LHCN-M2 (cell line): Measurements from ENCODE around the gene CTSW. TPM values are rescaled to one million over a fixed set of nuclear protein-coding genes. Genes with fewer than 3 reads are reported as not detected.

Experiments
- DNase-seq: peaks from one replicate; pipeline ENCODE4 v3.0.0-alpha.2; 2012; ENCODE audit warnings: low read depth
- total RNA-seq: library from RNA; depleted of rRNA; stranded (reverse); fragments of >200 nt; gene quantifications from 2 replicates; pipeline ENCODE4 v1.2.3, GENCODE V29; 2014

Gene CTSW
- total RNA-seq, 1 experiment from 2014 or later: 0.40 TPM

DNA sequence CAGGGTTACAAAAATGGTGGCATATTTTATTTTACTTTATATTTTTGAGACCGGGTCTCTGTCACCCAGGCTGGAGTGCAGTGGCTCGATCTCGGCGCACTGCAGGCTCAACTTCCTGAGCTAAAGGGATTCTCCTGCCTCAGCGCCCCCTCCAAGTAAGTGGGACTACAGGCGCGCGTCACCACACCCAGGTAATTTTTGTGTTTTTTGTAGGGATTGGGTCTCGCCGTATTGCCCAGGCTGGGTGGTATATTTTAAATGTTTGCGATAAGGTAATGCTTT lies 21.2 kb downstream of the CTSW start:
- no peak for DNase-seq

DNA sequence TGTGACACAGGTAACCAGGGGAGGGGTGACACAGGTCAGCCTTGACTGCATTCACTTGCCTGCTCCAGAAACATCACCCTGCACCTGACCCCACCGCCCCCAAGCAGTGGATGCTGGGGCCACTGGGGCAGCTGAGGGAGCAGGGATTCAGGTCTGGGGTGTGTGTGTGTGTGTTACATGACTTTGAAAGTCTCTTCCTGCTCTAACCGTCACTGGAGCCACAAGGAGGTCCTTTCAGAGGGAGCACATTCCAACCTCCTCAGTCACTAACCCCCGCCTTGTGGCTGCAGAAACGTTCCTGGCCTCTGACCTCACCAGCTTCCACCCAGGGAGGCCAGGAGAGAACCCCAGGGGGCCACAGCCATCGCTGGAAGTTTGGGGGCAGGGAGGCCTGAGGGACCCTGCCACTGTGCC lies 23.4 kb downstream of the CTSW start:
- DNase-seq: peak; percentile 96

DNA sequence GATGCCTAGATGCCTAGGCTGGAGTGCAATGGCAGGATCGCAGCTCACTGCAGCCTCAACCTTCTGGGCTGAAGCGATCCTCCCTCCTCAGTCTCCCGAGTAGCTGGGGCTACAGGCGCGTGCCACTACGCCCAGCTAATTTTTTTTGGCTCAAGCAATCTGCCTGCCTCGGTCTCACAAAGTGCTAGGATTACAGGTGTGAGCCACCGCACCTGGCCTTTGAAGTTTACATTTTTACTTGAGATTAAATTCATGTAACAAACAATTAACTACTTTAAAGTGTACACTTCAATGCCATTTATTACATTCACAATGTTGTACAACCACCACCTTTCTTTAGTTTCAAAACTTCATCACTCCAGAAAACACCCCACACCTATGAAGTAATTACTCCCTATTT lies 24.1 kb downstream of the CTSW start:
- no peak for DNase-seq

DNA sequence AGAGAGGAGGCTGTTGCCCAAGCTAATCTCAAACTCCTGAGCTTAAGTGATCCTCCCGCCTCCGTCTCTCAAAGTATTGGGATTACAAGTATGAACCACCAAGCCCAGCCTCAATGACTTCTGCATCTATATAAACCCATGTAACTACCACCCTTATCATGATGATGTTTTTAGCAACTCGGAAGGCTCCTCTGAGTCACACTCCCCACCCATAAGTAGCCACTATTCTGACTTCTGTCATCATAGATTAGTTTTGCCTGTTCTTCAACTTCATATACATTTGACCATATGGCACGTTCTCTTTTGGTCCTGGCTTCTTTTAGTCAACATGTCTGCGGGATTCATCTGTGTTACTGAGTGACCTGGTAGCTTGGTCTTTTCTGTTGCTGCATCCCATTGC lies 27.0 kb downstream of the CTSW start:
- no peak for DNase-seq

DNA sequence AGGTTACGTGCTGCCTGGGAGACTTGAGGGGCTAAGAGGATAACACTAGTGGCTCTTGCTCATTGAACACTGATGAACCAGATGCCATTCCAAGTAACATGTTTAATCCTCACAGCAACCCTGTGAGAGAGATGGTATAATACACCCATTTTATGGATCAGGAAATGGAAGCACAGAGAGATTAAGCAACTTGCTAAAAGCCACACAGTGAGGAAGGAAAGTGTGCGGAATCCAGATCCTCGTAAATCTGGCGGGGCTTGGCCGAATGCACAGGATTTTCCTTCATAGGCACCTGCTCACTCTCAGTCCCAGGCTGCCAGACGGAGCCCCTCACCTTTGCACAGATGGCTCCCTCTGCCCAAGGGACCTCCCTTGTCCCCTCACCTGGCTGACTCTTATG lies 28.2 kb downstream of the CTSW start:
- DNase-seq: no peak

DNA sequence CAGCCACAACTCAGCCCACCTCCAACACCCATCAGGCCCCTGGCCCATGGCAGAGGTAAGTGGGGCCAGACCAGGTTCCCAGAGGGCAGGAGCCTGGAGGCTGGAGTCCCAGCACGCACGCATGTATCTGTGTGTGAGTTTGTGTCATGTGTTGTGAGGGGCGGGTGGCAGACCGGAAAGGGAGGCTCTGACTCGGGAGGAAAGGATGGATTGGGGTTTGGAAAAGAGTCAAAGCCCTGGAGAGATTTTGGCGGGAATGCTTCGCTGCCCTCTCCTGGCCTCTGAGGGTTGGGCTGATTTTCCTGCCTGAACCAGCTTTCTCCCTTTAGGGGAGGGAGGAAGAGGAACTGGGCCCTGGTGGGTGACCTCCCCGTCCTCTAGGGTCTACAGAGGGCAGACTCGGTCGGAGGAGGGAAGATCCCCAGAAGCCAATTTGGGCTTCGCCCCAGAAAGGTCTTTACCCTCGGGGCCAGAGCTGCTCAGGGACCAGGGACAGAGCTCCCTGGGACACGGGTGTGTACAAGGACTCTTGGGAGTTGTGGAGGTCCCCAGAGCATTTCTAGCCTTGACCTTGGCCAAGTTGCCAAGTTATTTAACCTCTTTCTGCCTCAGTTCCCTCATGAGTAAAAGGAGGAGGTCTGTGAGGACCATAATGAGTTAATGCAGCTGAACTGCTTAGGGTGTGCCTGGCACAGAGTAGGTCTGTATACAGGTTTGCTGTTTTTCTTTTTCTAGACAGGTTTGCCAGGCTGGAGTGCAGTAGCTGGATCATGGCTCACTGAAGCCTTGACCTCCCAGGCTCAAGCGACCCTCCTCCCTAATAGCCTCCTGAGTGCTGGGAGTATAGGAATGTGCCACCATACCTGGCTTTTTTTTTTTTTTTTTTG lies 32.3 kb downstream of the CTSW start:
- peak; percentile 97 for DNase-seq

DNA sequence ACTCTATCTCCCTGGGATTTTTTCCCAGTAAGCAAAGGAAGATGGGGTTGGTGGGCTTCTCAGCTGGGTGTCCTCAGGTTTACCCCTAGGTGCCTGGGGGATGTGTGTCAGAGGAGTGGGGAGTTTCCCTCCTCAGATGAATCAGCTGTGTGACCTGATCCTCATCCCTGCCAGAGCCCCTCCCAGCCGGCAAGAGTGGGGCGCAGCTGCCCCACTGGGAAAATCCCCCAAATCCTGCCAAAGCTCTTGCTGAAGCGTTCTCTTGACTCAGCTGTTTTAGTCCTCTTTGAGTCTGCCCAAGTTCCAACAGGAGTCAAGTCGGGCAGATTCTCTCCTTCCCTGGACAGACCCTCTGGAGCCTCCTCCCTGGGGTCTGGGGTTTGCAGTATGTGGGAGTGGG lies 33.2 kb downstream of the CTSW start:
- DNase-seq: peak; percentile 94

DNA sequence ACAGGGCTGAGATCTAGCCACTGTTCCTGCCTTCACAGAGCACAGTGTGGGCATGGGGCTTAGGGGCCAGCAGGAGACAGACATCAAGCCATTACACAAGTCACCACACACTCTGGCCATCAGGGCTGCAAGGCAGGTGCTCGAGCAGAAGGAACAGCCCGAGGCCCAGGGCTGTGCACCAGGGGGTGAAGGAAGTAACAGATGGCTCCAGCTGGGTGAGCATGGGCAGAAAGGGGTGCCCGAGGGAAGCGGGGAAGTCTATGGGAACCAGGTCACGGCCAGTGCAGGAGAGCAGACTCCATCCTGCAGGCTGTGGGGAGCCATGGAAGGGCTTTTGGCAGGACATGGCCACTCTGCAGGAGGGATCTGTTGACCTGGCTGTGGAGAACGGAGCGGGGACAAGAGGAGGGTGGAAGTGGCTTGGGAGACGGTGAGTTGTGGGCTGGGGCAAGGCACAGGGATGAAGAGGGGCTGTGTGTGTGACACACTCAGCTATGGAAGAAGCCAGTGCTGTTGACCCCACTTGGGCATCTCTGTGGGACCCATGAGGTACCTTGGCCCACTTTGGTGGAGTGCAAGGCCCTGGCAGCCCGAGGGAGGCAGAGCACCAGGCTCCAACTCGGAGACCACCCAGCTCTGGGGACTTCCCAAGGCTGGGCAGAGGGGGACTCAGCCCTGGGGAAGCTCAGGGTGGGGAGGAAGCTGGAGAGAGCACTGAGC lies 35.6 kb downstream of the CTSW start:
- peak; percentile 74 for DNase-seq

DNA sequence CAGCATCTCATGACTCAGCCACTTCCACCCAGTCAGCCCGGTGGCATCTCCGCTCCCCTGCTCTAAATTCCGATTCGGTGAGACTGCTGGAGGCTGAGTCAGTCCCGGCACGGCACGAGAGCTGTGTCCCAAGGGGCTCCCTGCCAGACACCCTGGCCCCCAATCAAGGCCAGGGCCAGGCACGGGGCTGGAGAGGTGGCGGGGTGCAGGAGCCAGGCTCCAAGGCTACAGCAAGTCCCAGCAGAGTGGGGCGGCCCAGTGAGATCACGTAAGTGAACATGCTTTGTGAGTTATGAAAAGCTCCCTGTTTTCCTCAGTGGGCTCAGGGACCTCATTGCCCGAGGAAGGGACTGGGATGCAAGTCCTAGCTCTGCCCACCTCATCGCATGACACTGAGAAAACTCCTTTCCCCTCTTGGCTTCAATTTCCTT lies 36.2 kb downstream of the CTSW start:
- DNase-seq: peak; percentile 99

DNA sequence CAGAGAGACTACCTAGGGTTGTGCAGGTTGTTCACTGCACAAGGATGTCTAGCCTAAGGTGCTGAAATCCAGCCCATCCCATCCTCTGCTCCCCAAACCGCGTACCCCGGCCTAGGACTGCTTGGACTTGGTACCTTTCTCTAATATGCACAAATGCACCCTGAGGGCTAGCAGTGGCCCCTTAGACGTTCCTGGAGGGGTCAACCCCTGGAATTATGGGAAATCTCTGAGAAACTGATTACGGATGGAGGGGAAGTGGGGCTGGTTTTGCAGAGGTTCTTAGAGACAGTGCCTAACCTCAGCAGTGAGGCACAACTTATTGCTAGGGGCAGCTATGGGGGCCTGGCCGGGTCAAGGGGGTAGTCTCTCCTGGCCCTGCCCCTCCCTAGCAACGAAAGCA lies 36.8 kb downstream of the CTSW start:
- DNase-seq: no peak

DNA sequence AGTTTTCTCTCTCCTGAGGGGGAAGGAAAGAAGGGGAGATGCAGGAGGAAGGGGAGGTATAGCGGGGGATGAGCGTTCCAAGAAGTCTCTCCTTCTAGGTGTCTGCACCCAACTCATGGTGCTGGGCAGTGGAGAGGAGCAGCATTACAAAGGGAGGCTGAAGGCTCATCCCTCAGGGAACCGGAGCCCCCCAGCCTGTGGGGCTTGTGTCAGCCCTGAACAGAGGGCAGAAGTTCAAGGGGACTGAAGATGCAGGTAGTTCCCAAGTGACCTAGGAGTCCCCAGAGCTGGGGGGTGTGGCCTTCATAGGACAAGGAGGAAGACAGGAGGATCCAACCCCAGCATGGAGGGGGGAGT lies 37.4 kb downstream of the CTSW start:
- DNase-seq: no peak

DNA sequence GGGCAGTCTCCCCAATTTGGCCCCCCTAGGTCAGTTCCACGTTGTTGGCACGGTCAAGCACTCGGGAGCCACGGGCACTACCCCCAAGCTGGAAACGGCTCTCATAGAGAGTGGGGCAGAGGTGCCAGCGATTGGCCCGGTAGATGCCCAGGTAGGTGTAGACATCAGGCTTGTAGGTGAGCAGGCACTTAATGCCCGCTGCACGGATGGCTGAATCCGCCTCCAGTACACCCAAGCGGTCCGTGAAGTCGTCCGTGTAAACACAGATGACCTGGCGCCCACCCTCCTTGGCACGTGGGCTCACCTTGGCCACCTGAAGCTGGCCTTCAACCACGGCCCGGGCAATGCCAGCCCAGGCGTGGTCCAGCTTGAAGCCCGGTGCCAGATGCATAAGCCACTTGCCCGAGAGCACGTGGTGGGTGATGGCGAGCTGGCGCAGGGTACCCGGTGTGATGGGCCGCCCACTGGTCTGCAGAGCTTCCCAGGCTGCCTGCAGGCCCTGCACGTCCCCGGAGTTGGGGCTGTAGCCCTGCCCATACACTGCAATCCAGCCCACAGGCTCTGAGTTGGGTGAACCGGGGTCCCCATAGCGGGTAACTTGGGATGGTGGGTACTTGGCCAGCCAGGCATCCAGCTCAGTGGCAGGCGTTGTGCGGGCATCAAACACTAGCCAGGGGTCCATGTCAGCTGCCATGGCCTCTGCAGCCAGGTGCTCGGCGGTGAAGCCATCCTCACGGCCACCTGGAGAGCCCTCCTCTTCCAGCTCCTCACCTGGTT lies 38.0 kb downstream of the CTSW start:
- DNase-seq: peak; percentile 57

DNA sequence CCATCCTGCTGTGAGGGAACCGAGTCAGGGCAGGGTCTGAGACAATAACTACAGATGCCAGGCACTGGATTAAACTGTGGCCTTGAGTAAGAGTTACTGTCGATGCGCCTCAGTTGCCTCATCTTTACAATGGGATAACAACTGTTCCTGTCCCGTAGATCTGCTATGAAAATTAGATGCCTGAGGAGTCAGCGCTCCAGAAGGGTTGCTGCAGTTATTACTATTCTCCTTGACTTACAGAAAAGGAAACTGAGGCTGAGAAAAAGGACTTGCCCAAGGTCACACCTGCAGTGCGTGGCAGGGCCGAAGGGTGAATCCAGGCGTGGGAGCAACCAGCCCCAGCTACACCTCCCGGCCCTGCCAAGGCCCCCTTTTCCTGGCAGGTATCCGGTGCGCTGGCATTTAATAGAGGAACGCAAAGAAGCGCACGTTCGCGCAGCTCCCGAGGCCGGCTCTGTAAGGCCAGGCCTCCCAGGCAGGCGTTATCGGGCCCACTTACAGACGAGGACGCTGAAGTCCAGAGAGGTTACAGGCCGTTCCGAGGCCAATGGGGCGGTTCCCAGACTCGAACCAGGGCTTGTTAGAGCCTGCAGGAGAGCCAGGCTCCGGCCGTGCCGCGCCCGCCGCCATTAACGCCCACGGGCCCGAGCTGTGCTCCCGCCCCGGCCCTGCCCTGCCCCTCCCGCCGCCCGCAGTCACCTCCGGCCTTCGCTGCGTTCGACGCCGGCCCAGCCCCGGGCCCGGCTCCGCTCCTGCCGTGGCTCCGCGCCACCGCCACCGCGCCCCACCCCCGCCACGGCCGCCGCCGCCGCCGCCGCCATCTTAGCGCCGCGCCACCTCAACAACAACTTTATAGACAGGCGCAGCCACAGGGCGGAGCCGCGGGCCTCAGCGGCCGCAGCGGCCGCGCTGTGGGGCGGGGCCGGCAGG lies 38.8 kb downstream of the CTSW start, which contains the start of gene C11orf68:
C11orf68 (minus strand) TSS at position 852 of the 930 bp plus-strand sequence; CDS start at position 821, 31 bp downstream.
- DNase-seq: peak; percentile 56

DNA sequence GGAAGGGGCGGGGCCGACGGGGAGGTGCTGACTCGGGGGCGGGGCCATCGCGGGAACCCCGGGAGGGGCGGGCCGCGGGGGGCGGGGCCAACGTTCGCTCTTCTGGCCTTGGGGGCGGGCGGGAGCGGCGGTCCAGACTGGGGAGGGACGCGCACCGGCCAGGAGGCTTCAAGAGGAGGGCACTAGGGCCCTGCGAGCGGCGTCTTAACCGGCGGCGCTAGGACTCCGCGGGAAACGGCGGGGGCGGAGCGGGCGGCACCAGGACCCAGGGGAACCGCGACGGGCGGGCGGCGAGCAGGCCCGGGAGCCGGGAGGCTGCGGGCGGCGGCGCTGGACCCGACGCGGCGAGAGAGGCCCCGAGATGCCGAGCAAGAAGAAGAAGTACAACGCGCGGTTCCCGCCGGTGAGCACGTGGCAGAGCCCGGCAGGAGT lies 39.5 kb downstream of the CTSW start, which contains the start of gene DRAP1:
DRAP1 (plus strand) TSS at position 286 of the 432 bp plus-strand sequence; CDS start at position 362, 76 bp downstream.
- peak; percentile 98 for DNase-seq

DNA sequence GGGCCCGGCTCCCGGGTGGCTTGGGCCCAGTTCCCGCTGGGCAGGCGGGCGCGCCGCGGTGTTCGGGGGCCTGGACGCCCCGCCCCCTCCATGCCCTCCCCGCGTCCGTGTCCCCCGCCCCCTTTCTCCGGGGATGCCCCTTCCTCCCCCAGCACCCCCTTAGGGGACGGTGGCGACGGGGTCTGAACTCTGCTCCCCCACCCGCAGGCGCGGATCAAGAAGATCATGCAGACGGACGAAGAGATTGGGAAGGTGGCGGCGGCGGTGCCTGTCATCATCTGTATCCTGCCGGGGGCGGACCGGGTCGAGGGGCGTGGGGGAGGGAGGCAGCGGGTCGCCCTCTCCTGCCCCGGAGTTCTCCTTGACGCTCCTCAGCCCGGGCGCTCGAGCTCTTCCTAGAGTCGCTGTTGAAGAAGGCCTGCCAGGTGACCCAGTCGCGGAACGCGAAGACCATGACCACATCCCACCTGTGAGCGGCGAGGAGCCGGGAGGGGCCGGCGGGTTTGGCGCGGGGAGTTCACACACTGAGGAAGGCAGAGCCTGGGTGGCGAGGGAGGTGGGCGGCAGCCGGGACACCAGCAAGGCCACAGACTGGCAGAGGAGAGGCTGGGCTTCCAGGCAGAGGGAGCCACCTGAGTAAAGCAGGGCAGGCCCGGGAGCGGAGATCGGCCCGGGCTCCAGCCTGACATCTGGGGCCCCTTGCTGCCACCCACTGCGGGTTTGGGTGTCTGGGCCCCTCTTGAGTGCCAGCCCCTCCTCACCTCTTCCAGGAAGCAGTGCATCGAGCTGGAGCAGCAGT lies 40.1 kb downstream of the CTSW start:
- DNase-seq: no peak

DNA sequence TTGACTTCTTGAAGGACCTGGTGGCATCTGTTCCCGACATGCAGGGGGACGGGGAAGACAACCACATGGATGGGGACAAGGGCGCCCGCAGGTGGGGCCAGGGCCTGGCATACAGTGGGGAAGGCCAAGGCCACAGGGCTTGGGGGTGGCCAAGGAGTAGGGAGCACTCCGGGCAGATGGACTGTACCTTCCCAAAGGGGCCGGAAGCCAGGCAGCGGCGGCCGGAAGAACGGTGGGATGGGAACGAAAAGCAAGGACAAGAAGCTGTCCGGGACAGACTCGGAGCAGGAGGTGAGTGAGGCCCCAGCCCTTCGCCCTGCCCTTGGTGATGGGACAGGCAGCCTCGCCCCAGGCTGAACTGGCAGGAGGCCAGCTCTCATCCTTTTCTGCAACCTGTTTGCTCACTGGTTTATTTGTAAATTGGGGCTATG lies 40.8 kb downstream of the CTSW start:
- DNase-seq: no peak

DNA sequence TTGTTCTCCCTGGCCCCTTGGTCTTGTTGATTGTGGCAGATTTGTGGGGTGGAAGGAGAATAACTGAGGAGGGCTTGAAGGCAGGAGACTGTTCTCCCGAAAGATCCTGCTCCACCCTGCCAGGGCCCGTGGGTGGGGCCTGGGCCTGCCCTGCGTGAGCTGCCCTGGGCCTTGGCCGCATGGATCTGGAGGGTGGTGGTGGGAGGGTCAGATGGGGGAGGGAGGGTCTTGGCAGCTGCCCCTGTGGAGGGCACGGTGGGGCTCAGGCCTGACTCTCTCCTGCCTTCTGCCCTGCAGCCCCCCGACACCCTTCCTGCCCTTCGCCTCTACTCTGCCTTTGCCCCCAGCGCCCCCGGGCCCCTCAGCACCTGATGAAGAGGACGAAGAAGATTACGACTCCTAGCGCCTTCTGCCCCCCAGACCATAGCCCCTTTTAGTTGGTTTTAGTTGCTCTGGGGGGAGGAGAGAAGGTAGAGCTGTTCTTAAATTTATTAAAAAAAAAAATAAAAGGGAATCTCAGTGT lies 41.5 kb downstream of the CTSW start:
- DNase-seq: no peak

DNA sequence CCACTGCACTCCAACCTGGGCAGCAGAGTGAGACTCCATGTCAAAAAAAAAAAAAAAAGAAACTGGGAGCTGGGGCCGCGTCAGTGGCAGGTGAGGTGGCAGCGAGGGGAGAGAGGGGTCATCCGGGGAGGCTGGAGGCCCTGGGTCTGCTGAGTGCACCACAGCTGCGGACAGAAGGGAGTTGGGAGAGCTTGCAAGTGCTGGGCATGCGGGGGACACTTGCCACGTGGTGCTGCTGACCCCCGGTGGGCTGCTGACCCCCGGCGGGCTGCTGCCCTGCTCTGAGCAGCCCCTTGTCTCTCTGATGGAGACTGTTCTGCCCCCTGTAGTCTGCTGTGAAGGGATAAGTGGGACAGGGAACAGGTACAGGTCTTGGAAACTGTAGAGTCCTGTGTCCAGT lies 42.2 kb downstream of the CTSW start:
- DNase-seq: no peak

DNA sequence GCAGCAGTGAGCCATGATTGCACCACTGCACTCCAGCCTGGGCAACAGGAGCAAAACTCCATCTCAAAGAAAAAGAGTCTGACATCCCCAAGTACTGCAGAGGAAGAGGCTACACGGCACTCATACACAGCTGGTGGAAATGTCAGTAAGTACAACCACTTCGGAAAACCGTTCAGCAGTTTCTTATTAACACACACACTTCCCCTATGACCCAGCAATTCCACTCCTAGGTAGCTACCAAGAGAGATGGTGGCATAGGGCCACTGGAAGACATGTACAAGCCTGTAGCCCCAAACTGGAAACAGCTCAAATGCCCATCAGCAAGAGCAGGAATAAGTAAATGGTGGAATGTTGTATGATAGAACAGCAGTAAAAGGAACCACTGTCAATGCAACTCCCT lies 42.9 kb downstream of the CTSW start:
- DNase-seq: no peak

DNA sequence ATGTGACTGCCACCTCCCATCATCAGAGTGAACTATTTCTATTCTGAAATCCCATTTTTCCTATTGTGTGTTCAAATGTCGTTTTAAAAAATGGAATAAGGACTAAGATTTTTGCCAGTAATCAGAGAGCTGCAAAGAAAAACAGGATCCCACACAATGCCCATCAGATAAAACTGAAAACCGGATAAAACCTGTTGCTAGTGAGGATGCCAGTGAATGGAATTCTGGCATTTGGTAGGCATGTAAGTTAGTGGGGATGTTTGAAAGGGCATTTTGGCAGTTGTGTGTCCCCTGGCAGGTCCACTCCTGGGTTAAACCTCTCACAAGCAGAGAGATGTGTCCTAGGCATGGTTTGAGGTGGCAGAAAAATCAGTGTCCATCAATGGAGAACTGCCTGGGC lies 45.8 kb downstream of the CTSW start:
- DNase-seq: no peak
